HL-60/S4 treated with retinoic acid at 250 ng/mL for 4 days and 3 days (cell line): ENCODE results near the gene TNFSF4.
"Not testable (repeated sequence)": the region's sequence is repeated elsewhere in the genome, so short reads cannot be mapped to it uniquely, and the experiment has no call there.

Source experiments
- in situ Hi-C: fragments of 300-500 bp; cut with MboI; formaldehyde crosslinking; loops from 2 replicates; pipeline ENCODE4 v1.7.0; 2022; ENCODE audit warnings: low sequenced_read_pairs

The TNFSF4 gene

DNA sequence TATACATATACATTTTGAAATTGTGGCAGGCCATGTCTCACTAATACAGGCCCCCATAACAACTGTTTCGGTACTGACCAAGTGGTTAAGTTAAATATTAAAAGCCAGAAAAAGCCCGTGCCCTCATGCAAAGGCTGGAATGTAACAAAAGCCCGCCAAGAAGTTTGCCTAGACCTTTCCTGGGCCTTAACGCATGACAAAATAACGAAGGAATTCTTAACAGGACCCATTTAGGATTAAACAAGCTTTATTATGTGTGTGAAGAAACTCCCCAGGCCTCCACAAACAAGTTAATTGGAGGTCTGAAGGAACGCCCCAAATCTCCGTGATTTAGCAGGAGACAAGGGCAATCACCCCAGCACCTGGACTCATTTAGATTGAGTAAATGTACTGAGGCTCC is 42.4 kb downstream of the TNFSF4 start:
- in situ Hi-C loops = no loop called here

DNA sequence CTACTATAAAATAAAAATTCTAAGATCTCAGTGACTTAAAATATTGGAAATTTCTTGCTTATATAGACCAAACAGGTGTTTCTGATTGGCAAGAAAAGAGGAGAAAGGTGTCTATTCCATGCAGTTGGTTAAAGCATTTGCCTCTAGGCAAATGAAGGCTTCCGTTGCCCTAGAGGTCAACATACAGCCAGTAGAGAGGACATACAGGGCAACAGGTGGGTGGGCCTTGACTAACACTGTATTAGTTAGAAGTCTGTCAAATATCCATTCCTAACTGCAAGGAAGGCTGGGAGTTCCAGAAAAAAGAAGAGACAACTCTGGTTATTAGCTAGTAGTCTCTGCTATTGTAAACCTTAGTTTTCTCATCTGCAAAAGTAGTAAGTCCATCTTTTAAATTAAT is 43.0 kb downstream of the TNFSF4 start:
- in situ Hi-C loops = no loop called here

DNA sequence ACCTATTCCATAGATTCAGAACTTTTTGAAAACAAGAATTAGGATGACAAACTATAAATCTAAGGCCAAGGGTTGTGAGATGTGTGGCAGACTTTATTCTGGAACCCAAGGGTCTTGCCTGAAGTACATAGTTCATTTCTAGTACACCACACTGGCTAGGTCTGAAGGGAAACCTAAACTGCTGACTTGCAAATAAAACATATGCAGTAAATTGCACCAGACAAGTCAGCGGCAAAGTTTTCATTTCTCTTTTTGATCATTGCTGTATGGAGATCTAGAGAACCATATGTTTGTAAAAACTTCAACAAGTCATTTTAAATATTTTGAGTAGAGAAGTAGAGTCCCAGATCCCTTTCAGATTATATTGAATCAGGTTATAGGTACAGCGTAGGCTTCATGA is 43.9 kb downstream of the TNFSF4 start:
- in situ Hi-C loops = no loop called here

DNA sequence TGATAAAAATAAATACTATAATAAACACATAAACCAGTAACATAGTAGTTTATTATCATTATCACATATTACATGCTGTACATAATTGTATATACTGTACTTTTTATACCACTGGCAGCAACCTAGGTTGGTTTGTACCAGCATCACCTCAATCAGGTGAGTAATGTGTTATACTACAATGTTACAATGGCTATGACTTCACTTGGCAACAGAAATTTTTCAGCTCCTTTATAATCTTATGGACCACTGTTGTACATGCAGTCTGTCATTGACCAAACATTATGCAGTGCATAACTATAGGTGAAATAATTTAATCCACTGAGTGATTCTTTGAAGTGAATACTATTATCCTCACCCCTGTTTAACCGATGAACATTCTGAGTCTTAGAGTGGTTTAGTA is 44.5 kb downstream of the TNFSF4 start:
- in situ Hi-C loops = no loop called here

DNA sequence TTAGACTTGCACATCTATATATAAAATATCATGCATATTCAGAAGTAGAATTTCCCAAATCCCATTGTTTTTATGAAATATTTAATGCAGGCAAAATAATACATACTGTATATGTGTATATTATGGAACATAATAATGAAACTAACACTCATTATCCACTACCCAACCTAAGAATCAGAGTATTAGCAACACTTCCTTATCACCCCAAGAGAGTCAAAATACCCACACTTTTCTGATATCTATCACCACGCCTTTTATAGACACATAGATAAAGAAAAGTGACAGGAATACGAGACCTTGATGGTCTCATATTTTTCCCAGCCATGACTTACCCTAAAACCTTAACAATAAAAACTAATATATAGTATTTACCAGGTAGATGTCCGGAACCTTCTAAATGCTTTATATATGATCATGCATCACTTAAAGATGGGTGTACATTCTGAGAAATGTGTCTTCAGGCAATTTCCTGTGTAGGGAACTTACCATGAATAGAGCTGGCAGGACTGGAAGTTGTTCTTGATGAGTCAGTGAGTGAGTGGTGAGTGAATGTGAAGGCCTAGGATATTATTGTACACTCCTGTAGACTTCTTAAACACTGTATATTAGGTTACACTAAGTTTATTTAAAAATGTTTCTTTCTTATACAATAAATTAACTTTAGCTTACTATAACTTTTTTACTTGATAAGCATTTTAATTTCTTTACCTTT is 45.5 kb downstream of the TNFSF4 start:
- in situ Hi-C loops = no loop called here

DNA sequence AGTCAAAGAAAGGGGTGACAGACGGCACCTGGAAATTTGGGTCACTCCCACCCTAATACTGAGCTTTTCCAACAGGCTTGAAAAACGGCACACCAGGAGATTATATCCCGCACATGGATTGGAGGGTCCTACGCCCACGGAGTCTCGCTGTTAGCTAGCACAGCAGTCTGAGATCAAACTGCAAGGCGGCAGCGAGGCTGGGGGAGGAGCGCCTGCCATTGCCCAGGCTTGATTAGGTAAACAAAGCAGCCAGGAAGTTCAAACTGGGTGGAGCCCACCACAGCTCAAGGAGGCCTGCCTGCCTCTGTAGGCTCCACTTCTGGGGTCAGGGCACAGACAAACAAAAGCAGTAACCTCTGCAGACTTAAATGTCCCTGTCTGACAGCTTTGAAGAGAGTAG is 53.2 kb downstream of the TNFSF4 start:
- in situ Hi-C loops = not testable (repeated sequence)

DNA sequence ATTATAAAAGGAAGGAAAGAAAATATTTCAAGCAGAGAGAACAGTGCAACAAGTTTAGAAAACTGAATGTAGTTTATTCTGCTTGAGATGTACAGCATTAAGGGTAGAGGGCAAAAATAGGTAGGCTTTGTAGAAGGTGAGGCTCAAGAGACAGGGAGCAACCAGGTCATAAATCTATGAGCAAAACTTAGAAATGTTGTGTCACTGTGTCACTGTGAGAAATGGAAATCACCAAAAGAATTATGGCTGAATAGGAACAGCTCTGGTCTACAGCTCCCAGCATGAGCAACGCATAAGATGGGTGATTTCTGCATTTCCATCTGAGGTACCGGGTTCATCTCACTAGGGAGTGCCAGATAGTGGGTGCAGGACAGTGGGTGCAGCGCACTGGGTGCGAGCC is 53.6 kb downstream of the TNFSF4 start:
- in situ Hi-C loops = no loop called here

DNA sequence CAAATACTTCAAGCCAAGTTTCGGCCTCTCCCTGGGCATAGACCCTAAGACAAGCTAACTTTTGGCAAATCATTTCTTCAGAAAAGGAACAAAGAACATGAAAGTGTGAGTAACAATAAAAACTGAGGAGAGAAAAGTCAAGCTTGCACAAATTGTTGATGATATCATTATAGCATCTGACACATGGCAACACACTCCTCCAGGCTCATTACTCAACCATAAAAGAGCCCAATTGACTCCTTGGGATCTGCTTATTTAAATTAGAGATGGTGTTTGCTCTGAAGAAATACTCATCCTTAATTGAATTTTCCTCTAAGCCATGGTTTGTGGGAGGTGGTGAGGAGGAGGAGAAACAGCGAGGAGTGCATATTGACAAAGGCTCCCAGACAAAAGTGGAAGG is 54.5 kb downstream of the TNFSF4 start:
- in situ Hi-C loops = no loop called here

DNA sequence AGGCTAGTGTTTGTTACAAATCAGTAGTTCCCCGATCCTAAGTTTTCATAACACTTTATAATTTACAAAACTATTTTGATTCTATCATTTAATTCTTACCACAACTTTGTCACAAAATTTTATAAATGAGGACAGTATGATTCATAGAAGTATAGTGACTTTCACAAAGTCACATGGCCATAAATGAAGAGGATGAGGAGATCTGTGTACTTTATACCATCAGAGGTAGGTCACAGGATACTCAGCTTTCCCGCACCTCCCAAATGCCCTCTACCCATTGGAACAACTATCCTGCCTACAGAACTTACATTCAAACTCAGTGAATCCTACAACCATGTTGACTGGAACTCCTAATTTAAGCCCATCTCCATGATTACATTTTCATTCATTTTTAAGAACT is 56.3 kb downstream of the TNFSF4 start:
- in situ Hi-C loops = no loop called here

DNA sequence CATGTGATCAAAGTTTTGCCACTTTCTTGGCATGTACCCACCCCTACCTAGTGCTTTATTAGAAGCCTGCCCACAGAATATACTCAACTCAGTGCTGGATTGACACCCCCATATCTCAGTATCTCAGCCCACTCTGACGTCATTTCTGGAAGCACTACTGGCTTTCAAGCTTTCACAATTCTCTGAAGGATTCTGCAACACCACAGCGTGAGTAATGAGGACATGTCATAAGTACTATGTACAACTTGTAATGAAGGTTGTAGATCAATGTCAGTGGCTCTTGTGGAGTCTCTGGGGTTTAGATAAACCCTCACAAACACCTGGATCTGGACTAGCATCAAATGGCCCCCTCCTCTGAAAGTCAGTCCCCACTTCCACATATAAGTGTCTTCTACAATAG is 57.2 kb downstream of the TNFSF4 start:
- in situ Hi-C loops = no loop called here

DNA sequence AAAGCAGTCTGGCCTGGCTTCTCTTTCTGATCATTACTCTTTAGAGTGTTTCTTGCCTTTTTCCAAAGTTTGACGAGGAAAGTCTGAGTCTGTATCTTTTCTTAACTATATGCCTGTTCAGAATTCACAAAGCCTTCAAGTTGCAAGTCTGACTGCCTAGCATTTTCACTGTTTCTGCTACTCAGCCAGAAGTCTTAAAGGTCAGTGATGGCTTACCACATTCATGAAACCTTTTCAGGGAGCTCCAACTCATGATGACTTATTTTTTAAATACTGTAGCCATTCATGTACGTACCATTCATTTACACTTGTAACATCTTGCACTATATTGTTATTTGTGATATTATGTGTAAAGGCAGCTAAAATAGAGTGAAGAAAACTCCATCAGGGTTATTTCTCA is 58.2 kb downstream of the TNFSF4 start:
- in situ Hi-C loops = no loop called here

DNA sequence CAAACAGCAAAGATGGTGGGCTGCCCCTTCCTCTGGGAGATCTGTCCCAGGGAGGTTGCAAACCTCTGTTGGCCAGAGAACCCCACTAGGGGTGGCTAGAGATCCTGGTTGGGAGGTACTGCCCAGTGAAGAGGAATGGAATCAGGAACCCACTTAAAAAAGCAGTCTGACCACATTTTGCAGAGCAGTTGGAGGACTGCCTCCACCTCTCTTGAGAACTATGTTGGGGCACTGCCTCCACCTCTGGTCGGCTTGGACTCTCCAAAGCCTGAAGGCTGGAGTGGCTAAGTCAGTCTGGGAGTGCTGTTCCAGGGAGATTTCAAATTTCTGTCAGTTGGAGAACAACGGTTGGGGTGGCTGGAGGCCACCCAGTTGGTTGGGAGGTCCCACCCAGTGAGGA is 58.6 kb downstream of the TNFSF4 start:
- in situ Hi-C loops = no loop called here

DNA sequence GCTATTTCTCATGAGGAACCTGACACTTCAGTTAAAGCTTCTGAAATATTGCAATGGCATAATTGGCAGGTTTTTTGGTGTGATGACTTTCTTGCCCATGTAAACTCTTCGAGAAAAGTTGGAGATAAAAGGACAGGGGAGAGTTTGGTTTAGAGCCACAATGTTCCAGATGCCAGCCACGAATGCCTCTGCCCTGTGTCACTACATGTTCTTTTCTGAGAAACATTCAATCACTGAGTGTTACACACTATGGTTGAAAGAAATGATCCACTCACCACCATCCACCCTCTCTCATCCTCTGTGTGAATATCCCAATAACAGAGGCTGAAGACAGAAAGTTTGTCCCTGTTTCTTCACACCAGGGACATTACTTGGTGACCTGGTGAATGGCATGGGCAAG is 66.4 kb downstream of the TNFSF4 start:
- in situ Hi-C loops = no loop called here

DNA sequence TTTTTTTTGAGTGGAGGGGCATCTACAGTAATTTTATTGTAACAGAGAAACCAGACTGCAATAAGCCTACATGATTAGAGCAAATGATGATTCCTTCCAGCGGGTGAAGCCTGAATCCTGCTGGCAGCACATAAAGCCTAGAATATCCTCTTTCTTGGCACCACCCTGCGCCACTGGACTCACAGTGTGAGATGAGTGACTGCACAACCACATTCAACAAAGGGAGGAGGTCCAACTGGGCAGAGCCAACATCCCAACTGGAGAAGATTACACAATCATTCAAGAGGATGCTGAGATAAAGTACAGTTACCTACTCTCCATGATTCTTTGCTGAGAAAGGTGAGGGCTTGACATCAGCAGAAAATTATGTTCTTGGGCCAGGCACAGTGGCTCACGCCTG is 67.4 kb downstream of the TNFSF4 start:
- in situ Hi-C loops = no loop called here

DNA sequence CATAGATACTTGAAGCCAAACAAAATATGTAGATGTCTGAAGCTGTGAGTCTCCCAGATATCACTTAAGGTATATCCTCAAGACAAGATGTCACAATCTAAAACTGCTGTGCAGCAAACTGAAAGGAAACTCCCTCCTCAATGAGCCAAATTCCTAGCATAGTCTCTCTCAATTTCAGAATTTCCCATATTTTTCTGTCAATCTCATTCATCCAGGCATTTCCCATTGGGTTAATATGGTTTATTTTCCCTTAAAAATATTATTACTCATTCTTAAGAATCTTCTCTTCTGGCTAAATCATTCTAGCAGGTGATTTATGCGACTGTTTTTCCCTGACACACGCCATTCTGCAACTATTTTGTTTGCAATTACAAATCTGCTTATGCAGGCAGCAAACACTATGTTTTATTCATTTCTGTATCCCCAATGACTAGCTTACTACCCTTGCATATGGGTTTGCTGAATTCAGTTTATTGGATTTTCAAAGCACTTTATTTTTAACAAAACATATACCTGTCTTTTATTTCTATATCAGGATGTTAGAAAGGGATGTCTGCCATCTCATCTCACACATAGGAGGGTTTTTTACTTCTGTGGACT is 69.9 kb downstream of the TNFSF4 start:
- in situ Hi-C loops = no loop called here

DNA sequence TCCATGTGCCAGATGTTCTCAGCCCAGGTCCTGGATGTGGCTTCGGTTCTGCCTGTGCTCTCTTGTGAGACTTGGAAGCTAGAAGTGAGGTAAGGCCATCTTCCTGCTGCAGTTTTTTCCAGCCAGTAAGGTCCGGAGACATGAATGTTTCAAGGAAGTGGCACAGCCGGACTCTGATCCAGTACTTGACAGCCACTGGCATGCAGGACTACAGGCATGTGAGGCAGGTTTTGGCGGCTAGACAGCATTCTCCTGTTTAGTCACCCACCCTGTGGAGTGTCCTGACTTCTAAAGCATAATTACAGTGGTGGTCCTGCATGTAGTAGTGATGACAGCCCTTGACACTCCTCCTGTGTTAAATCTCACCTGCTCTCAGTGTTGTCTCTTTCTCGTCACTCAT is 72.3 kb downstream of the TNFSF4 start:
- in situ Hi-C loops = no loop called here

DNA sequence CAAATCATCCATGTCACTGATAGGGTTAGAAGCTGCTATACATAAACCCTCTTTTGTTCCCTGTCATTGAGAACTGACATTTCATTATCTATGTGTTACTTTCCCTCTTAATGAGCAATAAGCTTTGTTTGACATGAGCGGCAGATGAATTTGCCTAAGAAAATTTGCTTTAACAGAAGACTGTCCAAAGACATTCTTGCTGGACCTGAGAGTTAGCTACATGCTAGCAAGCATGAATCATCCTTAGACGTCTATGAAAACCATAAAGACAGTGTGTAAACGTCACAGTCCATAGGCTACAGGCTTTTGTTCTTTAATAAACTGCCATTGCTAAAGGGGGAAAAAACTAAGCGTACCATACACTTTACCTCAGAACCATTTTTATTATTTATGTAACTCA is 73.1 kb downstream of the TNFSF4 start:
- in situ Hi-C loops = no loop called here
